K562 (cell line): ENCODE data around the gene MAP2K3.

ENCODE experiments used
- FOXJ3 ChIP-seq: sonication (generic); formaldehyde crosslinking; IDR thresholded peaks from 2 replicates; pipeline ENCODE4 v1.4.0; 2020; ENCODE audit warnings: mild to moderate bottlenecking, missing genetic modification reagents
- POLR2A ChIP-seq: fragments of 450-650 bp; conservative IDR thresholded peaks from 2 replicates; pipeline ENCODE4 v1.6.1; 2016
- PPARD ChIP-seq: fragments of 250-450 bp; sonication (Bioruptor Pico); IDR thresholded peaks from 2 replicates; pipeline ENCODE4 v1.8.0; 2022; ENCODE audit warnings: inconsistent platforms, mild to moderate bottlenecking, moderate library complexity
- SP1 ChIP-seq: sonication (generic); formaldehyde crosslinking; IDR thresholded peaks from 2 replicates; pipeline ENCODE4 v1.8.1; 2022; ENCODE audit warnings: mild to moderate bottlenecking, missing genetic modification reagents
- TAF1 ChIP-seq: IDR thresholded peaks from 2 replicates; pipeline ENCODE4 v1.6.1; 2011; ENCODE audit warnings: mild to moderate bottlenecking, low read length, moderate library complexity; ENCODE audit not compliant: insufficient read depth, control insufficient read depth, severe bottlenecking; ENCODE audit errors: extremely low read depth
- TCF3 ChIP-seq: sonication (generic); formaldehyde crosslinking; IDR thresholded peaks from 2 replicates; pipeline ENCODE4 v1.4.0; 2020; ENCODE audit warnings: mild to moderate bottlenecking, missing genetic modification reagents
- XRCC3 ChIP-seq: fragments of 450-650 bp; IDR thresholded peaks from 2 replicates; pipeline ENCODE4 v1.6.1; 2017; ENCODE audit warnings: mild to moderate bottlenecking, moderate library complexity
- ZNF133 ChIP-seq: fragments of 250-450 bp; sonication (Bioruptor Pico); IDR thresholded peaks from 2 replicates; pipeline ENCODE4 v1.4.0; 2020; ENCODE audit warnings: mild to moderate bottlenecking
- TF ChIP-seq, protein P1 (sequence below), 2 experiments: fragments of 450-650 bp in 1 of 2; IDR thresholded peaks; 2 replicates each; pipeline ENCODE4 v1.6.1; 2011 to 2017; ENCODE audit warnings: low read depth in 2 of 2, antibody characterized with exemption in 1 of 2, borderline replicate concordance in 1 of 2, low read length in 1 of 2, mild to moderate bottlenecking in 1 of 2, mixed read lengths in 1 of 2; ENCODE audit not compliant: control insufficient read depth in 1 of 2
- TF ChIP-seq, protein P2 (sequence below): sonication (generic); formaldehyde crosslinking; IDR thresholded peaks from 2 replicates; pipeline ENCODE4 v1.5.0; 2020; ENCODE audit warnings: missing genetic modification reagents
- TF ChIP-seq, protein P3 (sequence below): sonication (generic); formaldehyde crosslinking; IDR thresholded peaks from 2 replicates; pipeline ENCODE4 v1.9.0; 2022; ENCODE audit warnings: mild to moderate bottlenecking, missing genetic modification reagents
- TF ChIP-seq, protein P4 (sequence below): fragments of 250-450 bp; sonication (Bioruptor Pico); IDR thresholded peaks from 2 replicates; pipeline ENCODE4 v1.8.0; 2022; ENCODE audit warnings: inconsistent platforms
- TF ChIP-seq, protein P5 (sequence below): fragments of 250-450 bp; sonication (Bioruptor Pico); IDR thresholded peaks from 2 replicates; pipeline ENCODE4 v1.9.0; 2021; ENCODE audit warnings: mild to moderate bottlenecking

DNA sequence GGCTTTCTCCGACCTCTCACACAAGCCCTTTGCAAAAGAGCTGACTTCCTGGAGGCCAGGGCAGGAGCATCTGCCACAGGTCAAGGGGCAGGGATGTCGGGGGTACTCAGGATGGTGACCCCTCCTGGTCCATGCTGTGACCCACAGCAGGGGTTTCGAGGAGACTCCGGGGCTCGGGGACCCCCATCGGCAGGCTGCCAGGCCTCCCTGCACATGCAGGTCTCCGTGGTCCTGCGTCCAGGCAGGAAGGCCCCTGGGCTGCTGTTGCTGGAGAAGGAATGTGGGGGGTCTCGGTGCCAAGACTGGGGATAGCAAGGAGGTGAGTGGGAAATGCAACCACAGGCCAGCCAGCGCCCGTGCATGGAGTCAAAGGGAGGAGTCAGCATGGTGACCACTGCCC is 42.9 kb upstream of the MAP2K3 start:
- TF ChIP-seq, protein P1, sequence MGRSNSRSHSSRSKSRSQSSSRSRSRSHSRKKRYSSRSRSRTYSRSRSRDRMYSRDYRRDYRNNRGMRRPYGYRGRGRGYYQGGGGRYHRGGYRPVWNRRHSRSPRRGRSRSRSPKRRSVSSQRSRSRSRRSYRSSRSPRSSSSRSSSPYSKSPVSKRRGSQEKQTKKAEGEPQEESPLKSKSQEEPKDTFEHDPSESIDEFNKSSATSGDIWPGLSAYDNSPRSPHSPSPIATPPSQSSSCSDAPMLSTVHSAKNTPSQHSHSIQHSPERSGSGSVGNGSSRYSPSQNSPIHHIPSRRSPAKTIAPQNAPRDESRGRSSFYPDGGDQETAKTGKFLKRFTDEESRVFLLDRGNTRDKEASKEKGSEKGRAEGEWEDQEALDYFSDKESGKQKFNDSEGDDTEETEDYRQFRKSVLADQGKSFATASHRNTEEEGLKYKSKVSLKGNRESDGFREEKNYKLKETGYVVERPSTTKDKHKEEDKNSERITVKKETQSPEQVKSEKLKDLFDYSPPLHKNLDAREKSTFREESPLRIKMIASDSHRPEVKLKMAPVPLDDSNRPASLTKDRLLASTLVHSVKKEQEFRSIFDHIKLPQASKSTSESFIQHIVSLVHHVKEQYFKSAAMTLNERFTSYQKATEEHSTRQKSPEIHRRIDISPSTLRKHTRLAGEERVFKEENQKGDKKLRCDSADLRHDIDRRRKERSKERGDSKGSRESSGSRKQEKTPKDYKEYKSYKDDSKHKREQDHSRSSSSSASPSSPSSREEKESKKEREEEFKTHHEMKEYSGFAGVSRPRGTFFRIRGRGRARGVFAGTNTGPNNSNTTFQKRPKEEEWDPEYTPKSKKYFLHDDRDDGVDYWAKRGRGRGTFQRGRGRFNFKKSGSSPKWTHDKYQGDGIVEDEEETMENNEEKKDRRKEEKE (IDR thresholded peaks at IDR 0.05; ENCODE audit: borderline replicate concordance in 1 of 2, control insufficient read depth in 1 of 2, low read depth in 2 of 2, low read length in 1 of 2), result no peak
- TF ChIP-seq, protein P2, sequence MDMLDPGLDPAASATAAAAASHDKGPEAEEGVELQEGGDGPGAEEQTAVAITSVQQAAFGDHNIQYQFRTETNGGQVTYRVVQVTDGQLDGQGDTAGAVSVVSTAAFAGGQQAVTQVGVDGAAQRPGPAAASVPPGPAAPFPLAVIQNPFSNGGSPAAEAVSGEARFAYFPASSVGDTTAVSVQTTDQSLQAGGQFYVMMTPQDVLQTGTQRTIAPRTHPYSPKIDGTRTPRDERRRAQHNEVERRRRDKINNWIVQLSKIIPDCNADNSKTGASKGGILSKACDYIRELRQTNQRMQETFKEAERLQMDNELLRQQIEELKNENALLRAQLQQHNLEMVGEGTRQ, result no peak
- TF ChIP-seq XRCC3 (no peak), ZNF133 (CRISPR knock-in tag) (no peak), POLR2A (no peak), PPARD (CRISPR knock-in tag) (no peak), SP1 (CRISPR knock-in tag) (no peak), TCF3 (CRISPR knock-in tag) (no peak), TAF1 (no peak), FOXJ3 (CRISPR knock-in tag) (no peak)
- TF ChIP-seq, protein P3, sequence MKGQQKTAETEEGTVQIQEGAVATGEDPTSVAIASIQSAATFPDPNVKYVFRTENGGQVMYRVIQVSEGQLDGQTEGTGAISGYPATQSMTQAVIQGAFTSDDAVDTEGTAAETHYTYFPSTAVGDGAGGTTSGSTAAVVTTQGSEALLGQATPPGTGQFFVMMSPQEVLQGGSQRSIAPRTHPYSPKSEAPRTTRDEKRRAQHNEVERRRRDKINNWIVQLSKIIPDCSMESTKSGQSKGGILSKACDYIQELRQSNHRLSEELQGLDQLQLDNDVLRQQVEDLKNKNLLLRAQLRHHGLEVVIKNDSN (CRISPR knock-in tag), result no peak
- TF ChIP-seq, protein P4, sequence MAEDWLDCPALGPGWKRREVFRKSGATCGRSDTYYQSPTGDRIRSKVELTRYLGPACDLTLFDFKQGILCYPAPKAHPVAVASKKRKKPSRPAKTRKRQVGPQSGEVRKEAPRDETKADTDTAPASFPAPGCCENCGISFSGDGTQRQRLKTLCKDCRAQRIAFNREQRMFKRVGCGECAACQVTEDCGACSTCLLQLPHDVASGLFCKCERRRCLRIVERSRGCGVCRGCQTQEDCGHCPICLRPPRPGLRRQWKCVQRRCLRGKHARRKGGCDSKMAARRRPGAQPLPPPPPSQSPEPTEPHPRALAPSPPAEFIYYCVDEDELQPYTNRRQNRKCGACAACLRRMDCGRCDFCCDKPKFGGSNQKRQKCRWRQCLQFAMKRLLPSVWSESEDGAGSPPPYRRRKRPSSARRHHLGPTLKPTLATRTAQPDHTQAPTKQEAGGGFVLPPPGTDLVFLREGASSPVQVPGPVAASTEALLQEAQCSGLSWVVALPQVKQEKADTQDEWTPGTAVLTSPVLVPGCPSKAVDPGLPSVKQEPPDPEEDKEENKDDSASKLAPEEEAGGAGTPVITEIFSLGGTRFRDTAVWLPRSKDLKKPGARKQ (CRISPR knock-in tag), result no peak
- TF ChIP-seq, protein P5, sequence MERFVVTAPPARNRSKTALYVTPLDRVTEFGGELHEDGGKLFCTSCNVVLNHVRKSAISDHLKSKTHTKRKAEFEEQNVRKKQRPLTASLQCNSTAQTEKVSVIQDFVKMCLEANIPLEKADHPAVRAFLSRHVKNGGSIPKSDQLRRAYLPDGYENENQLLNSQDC, result no peak
